Kidney (tissue), 14 donors: ENCODE measurements around the gene EPHA4. TPM values are rescaled to one million over a fixed set of nuclear protein-coding genes. Genes with fewer than 3 reads are reported as not detected.

Source experiments
- DNase-seq, 5 donors: peaks; one replicate each; pipeline ENCODE4 v3.0.0-alpha.2; 2013 to 2020
- FAIRE-seq: peaks from 2 replicates; lab custom pipeline; 2012; peaks lifted over from hg19 to GRCh38; lab: Jason Lieb, UNC
- H3K27ac ChIP-seq, 2 donors: one replicate each; pipeline ENCODE4 v1.7.0; 2013; ENCODE audit warnings: low read depth in 2 of 2, low read length in 2 of 2, inconsistent platforms in 1 of 2
- H3K27me3 ChIP-seq: one replicate; pipeline ENCODE4 v1.7.1; 2013; ENCODE audit warnings: low read length, inconsistent platforms; ENCODE audit not compliant: control insufficient read depth, insufficient read depth
- H3K36me3 ChIP-seq, 3 donors: one replicate each; pipeline versions ENCODE4 v1.7.0 to v1.7.1; 2013; ENCODE audit warnings: low read length in 3 of 3, control low read depth in 1 of 3, inconsistent platforms in 1 of 3; ENCODE audit not compliant: insufficient read depth in 3 of 3, control insufficient read depth in 2 of 3
- H3K4me1 ChIP-seq, 3 donors: one replicate each; pipeline versions ENCODE4 v1.7.0 to v1.7.1; 2013; ENCODE audit warnings: low read length in 3 of 3, inconsistent platforms in 1 of 3, low read depth in 1 of 3; ENCODE audit not compliant: control insufficient read depth in 2 of 3, insufficient read depth in 2 of 3
- H3K4me3 ChIP-seq, 3 donors: one replicate each; pipeline versions ENCODE4 v1.7.0 to v1.8.1; 2013; ENCODE audit warnings: low read length in 3 of 3, control low read depth in 1 of 3, inconsistent platforms in 1 of 3
- H3K9ac ChIP-seq, 3 donors: one replicate each; pipeline versions ENCODE4 v1.7.0 to v1.7.1; 2013; ENCODE audit warnings: low read length in 3 of 3, control low read depth in 1 of 3, inconsistent platforms in 1 of 3
- H3K9me3 ChIP-seq, 3 donors: one replicate each; pipeline versions ENCODE4 v1.7.0 to v1.7.1; 2013; ENCODE audit warnings: low read length in 3 of 3, control low read depth in 1 of 3, inconsistent platforms in 1 of 3; ENCODE audit not compliant: control insufficient read depth in 2 of 3, insufficient read depth in 1 of 3
- intact Hi-C: fragments of 100-400 bp; cut with DNase I; formaldehyde crosslinking; loops from one replicate; pipeline ENCODE4 v1.11.1; 2022
- polyA plus RNA-seq: library from polyadenylated mRNA; stranded (reverse); fragments of 350-450 nt; fragmentation: Illumina TruSeq; extraction: RNeasy Lipid Tissue Mini Kit (QIAGEN cat#74804); gene quantifications from one replicate; pipeline ENCODE4 v1.2.3, GENCODE V29; 2014; ENCODE audit warnings: low read depth, low replicate concordance; ENCODE audit not compliant: insufficient read depth
- total RNA-seq: library from RNA; stranded (reverse); fragmentation: NEBNext Ultra II Directional; extraction: Animal tissue kit (Norgen Biotek cat#: 25700); gene quantifications from one replicate; pipeline ENCODE4 v1.2.1, GENCODE V29; 2021
- TF ChIP-seq, protein P1 (sequence below): IDR thresholded peaks from 3 replicates; pipeline ENCODE4 v1.5.1; 2012; ENCODE audit warnings: mild to moderate bottlenecking, moderate library complexity, borderline replicate concordance; ENCODE audit not compliant: insufficient read depth; ENCODE audit errors: extremely low read depth
- donor health status: control.
- donor health status: control.
- donor health status: control.
- donor health status: control.
- donor health status: control.
- donor health status: DM: yes; HTN: yes; CAD: no.
- donor health status: Normal renal cell carcinoma (clear cell type).

The EPHA4 gene
- total and polyA plus RNA-seq, 2 donors from 2014 or later, result 4.8 to 38.0 TPM

DNA sequence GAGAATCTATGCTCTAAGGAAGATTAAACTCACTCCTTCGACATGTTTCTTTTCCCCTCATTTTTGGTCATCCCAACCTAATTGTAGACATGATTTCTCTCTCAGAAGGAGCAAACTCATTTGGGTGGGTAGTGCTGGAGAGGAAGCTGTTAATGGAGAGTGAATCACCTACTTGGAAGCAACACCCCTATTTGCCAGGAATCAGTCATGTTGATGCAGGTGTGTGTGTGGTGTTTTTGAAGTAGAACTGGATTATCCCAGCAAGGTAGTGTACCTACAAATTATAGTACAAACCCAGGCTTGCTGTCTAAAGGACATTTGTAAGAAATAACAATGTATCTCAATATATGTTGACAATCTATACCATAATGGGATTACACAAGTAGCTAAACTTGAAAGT, 186.4 kb downstream of the EPHA4 start:
- H3K4me3 ChIP-seq, result no peak overlapping the region
- H3K9me3 ChIP-seq, result no peaks in the 10 kb centered on the region
- intact Hi-C loops, result no loop called here
- H3K4me1 ChIP-seq, result no peaks in the 10 kb centered on the region
- no peak for DNase-seq
- no peak overlapping the region for H3K9ac ChIP-seq
- H3K27ac ChIP-seq, result no peak overlapping the region
- H3K36me3 ChIP-seq, result no peaks in the 10 kb centered on the region
- FAIRE-seq, result no peak
- H3K27me3 ChIP-seq, result no peaks in the 10 kb centered on the region
- TF ChIP-seq, protein P1, sequence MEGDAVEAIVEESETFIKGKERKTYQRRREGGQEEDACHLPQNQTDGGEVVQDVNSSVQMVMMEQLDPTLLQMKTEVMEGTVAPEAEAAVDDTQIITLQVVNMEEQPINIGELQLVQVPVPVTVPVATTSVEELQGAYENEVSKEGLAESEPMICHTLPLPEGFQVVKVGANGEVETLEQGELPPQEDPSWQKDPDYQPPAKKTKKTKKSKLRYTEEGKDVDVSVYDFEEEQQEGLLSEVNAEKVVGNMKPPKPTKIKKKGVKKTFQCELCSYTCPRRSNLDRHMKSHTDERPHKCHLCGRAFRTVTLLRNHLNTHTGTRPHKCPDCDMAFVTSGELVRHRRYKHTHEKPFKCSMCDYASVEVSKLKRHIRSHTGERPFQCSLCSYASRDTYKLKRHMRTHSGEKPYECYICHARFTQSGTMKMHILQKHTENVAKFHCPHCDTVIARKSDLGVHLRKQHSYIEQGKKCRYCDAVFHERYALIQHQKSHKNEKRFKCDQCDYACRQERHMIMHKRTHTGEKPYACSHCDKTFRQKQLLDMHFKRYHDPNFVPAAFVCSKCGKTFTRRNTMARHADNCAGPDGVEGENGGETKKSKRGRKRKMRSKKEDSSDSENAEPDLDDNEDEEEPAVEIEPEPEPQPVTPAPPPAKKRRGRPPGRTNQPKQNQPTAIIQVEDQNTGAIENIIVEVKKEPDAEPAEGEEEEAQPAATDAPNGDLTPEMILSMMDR, result no peak

DNA sequence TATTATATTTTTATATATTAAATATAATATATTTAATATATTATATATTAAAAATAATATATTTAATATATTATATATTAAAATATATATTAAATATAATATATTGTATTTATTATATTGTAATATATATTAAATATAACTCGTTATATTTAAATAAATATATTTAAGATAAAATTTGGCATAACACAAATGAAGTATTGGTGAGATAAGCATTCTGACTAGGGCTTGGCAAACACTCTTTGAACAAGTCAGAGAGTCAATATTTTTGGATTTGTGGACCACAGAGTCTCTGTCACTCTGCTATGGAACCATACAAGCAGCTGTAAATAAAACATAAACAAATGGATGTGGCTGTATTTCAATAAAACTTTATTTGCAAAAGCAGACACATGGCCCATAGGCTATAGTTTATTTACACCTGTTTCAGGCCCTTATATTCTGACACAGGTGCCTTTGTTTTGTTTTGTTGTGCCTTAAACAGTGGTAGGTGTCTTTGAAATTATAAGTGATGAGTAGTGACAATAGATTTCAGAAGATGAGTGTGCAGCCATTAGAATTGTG, 190.1 kb downstream of the EPHA4 start:
- H3K36me3 ChIP-seq, result no peaks in the 10 kb centered on the region

DNA sequence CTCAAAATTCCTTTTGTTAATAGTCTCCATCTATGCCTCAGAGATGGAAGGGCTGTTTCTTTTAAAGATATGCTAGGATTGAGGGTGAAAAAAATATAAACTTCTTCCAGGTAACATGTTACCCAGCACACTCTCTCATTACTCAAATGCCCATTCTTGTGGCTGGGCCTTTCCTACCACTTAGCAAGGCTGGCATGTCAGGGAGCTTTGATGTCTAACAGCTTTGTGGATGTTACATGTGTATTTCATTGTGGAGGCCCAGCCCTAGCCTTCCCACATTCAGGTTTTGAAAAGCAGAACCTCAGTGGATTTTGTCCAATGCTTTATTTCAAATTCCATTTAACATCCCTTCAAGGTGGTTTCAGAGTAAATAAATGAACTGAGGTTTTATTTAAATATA, 191.4 kb downstream of the EPHA4 start:
- no peaks in the 10 kb centered on the region for H3K36me3 ChIP-seq
- DNase-seq (no peak), FAIRE-seq (no peak)
- H3K4me1 ChIP-seq, result no peaks in the 10 kb centered on the region
- H3K9ac ChIP-seq, result no peak overlapping the region
- no peak overlapping the region for H3K27ac ChIP-seq
- H3K9me3 ChIP-seq, result peaks cover 0 to 2% (median 0%) of the 10 kb centered on the region in 3 donors
- no peaks in the 10 kb centered on the region for H3K27me3 ChIP-seq
- H3K4me3 ChIP-seq, result no peak overlapping the region
- TF ChIP-seq, protein P1, result no peak
- intact Hi-C loops, result no loop called here

More for the DNA sequence above, 190.1 kb downstream of the EPHA4 start:
- Histone ChIP-seq H3K9me3 (no peaks in the 10 kb centered on the region), H3K27ac (no peak overlapping the region), H3K4me3 (no peak overlapping the region), H3K9ac (no peak overlapping the region), H3K27me3 (no peaks in the 10 kb centered on the region), H3K4me1 (no peaks in the 10 kb centered on the region)
- TF ChIP-seq, protein P1, result no peak
- intact Hi-C loops, result no loop called here
- DNase-seq (no peak), FAIRE-seq (no peak)

DNA sequence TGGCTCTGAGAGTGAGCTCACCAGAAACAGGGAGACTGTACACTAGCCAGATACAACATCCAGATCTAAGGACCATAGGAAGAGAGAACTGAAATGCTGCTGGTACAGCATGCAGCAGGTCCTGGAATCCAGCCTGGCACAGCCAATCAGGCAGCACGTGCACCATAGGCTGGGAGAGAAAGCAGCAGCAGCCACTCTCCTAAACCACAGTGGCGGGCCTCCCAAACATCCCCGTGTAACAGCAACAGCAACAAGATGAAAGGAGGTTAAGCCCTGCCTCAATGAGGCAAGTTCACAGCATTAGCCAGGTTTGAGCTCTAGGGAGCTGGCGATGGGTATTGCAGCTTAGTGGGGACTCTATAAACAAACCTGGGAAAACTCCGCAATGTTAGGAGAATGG, 192.0 kb downstream of the EPHA4 start:
- H3K4me3 ChIP-seq, result no peak overlapping the region
- intact Hi-C loops, result no loop called here
- H3K36me3 ChIP-seq, result no peaks in the 10 kb centered on the region
- no peak overlapping the region for H3K27ac ChIP-seq
- TF ChIP-seq, protein P1, result no peak
- no peak overlapping the region for H3K9ac ChIP-seq
- no peaks in the 10 kb centered on the region for H3K27me3 ChIP-seq
- no peaks in the 10 kb centered on the region for H3K4me1 ChIP-seq
- H3K9me3 ChIP-seq, result peaks cover 0 to 2% (median 0%) of the 10 kb centered on the region in 3 donors
- DNase-seq, result no peak
- no peak for FAIRE-seq
